Measurements from ENCODE around the gene SLIT3.

Gene SLIT3

DNA sequence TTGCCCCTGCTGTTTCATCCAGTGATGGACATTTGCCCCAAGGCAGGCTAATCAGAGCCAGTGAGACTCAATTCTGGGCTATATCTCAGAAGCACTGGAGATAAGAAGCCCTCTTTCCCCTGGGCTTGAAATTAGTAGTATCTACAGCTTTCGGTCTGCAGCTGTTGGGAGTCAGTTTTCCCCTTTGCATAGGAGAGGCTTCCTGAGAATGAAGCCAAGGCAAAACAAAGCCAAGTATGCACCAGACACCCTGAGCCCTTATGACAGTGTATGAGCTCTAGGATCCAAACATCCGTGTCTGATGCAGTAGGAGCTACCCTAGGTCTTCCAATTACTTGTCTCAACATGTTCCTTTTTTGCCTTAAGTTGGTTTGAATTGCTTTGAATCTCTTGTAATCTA, 642.5 kb downstream of the SLIT3 start:
- H3K27me3 ChIP-seq (ENCODE audit: insufficient read depth, low read length, poor library complexity, severe bottlenecking) = no peaks in the 10 kb centered on the region
- TF ChIP-seq, protein P1, sequence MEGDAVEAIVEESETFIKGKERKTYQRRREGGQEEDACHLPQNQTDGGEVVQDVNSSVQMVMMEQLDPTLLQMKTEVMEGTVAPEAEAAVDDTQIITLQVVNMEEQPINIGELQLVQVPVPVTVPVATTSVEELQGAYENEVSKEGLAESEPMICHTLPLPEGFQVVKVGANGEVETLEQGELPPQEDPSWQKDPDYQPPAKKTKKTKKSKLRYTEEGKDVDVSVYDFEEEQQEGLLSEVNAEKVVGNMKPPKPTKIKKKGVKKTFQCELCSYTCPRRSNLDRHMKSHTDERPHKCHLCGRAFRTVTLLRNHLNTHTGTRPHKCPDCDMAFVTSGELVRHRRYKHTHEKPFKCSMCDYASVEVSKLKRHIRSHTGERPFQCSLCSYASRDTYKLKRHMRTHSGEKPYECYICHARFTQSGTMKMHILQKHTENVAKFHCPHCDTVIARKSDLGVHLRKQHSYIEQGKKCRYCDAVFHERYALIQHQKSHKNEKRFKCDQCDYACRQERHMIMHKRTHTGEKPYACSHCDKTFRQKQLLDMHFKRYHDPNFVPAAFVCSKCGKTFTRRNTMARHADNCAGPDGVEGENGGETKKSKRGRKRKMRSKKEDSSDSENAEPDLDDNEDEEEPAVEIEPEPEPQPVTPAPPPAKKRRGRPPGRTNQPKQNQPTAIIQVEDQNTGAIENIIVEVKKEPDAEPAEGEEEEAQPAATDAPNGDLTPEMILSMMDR (conservative IDR thresholded peaks at IDR 0.05; ENCODE audit: low read length) = no peak
- no peak for TF ChIP-seq EZH2phosphoT487 (IDR thresholded peaks at IDR 0.05; ENCODE audit: borderline replicate concordance)

GRCh38 chr5:168656633-168657032, 644.3 kb downstream of the SLIT3 start:
- TF ChIP-seq, protein P1 (conservative IDR thresholded peaks at IDR 0.05; ENCODE audit: low read length) = no peak
- no peak for TF ChIP-seq EZH2phosphoT487 (IDR thresholded peaks at IDR 0.05; ENCODE audit: borderline replicate concordance)
- no peaks in the 10 kb centered on the region for H3K79me2 ChIP-seq (ENCODE audit: insufficient read depth, low read length)
- H3K9me2 ChIP-seq (replicated peaks; ENCODE audit: low read depth, low read length) = no peaks in the 10 kb centered on the region
- no peak overlapping the region for H3K4me3 ChIP-seq (ENCODE audit: low read length, poor library complexity, severe bottlenecking)
- H2AFZ ChIP-seq (ENCODE audit: low read length) = no peak overlapping the region
- no peaks in the 10 kb centered on the region for H3F3A ChIP-seq (ENCODE audit: low read depth)
- H3K9me3 ChIP-seq (ENCODE audit: insufficient read depth, low read depth, low read length) = no peaks in the 10 kb centered on the region
- H3K4me2 ChIP-seq (ENCODE audit: low read depth, low read length, poor library complexity, severe bottlenecking) = no peak overlapping the region
- no peaks in the 10 kb centered on the region for H3K27me3 ChIP-seq (ENCODE audit: insufficient read depth, low read length, poor library complexity, severe bottlenecking)
- H4K20me1 ChIP-seq (ENCODE audit: insufficient read depth, low read length, poor library complexity, severe bottlenecking) = no peaks in the 10 kb centered on the region
- H3K9ac ChIP-seq (ENCODE audit: low read depth, low read length, poor library complexity, severe bottlenecking) = no peak overlapping the region
- no peaks in the 10 kb centered on the region for H3K4me1 ChIP-seq (ENCODE audit: insufficient read depth, low read length, poor library complexity, severe bottlenecking)
- no peaks in the 10 kb centered on the region for H3K36me3 ChIP-seq (ENCODE audit: insufficient read depth, low read length)

More for the DNA sequence above, 642.5 kb downstream of the SLIT3 start:
- no peaks in the 10 kb centered on the region for H3K79me2 ChIP-seq (ENCODE audit: insufficient read depth, low read length)
- H3K9ac ChIP-seq (ENCODE audit: low read depth, low read length, poor library complexity, severe bottlenecking) = no peak overlapping the region
- H3K4me3 ChIP-seq (ENCODE audit: low read length, poor library complexity, severe bottlenecking) = no peak overlapping the region
- H3K9me2 ChIP-seq (replicated peaks; ENCODE audit: low read depth, low read length) = no peaks in the 10 kb centered on the region
- no peaks in the 10 kb centered on the region for H3K9me3 ChIP-seq (ENCODE audit: insufficient read depth, low read depth, low read length)
- H3F3A ChIP-seq (ENCODE audit: low read depth) = no peaks in the 10 kb centered on the region
- no peak overlapping the region for H2AFZ ChIP-seq (ENCODE audit: low read length)
- no peak overlapping the region for H3K4me2 ChIP-seq (ENCODE audit: low read depth, low read length, poor library complexity, severe bottlenecking)
- no peaks in the 10 kb centered on the region for H3K36me3 ChIP-seq (ENCODE audit: insufficient read depth, low read length)
- no peaks in the 10 kb centered on the region for H3K4me1 ChIP-seq (ENCODE audit: insufficient read depth, low read length, poor library complexity, severe bottlenecking)
- H4K20me1 ChIP-seq (ENCODE audit: insufficient read depth, low read length, poor library complexity, severe bottlenecking) = no peaks in the 10 kb centered on the region

GRCh38 chr5:168655316-168655715, 645.6 kb downstream of the SLIT3 start:
- no peak overlapping the region for H2AFZ ChIP-seq (ENCODE audit: low read length)
- no peaks in the 10 kb centered on the region for H3K79me2 ChIP-seq (ENCODE audit: insufficient read depth, low read length)
- H3F3A ChIP-seq (ENCODE audit: low read depth) = no peaks in the 10 kb centered on the region
- no peaks in the 10 kb centered on the region for H3K9me3 ChIP-seq (ENCODE audit: insufficient read depth, low read depth, low read length)
- H3K9me2 ChIP-seq (replicated peaks; ENCODE audit: low read depth, low read length) = no peaks in the 10 kb centered on the region
- H3K36me3 ChIP-seq (ENCODE audit: insufficient read depth, low read length) = no peaks in the 10 kb centered on the region
- H3K9ac ChIP-seq (ENCODE audit: low read depth, low read length, poor library complexity, severe bottlenecking) = no peak overlapping the region
- TF ChIP-seq, protein P1 (conservative IDR thresholded peaks at IDR 0.05; ENCODE audit: low read length) = no peak
- no peak for TF ChIP-seq EZH2phosphoT487 (IDR thresholded peaks at IDR 0.05; ENCODE audit: borderline replicate concordance)
- no peaks in the 10 kb centered on the region for H4K20me1 ChIP-seq (ENCODE audit: insufficient read depth, low read length, poor library complexity, severe bottlenecking)
- H3K4me1 ChIP-seq (ENCODE audit: insufficient read depth, low read length, poor library complexity, severe bottlenecking) = no peaks in the 10 kb centered on the region
- no peak overlapping the region for H3K4me2 ChIP-seq (ENCODE audit: low read depth, low read length, poor library complexity, severe bottlenecking)
- H3K4me3 ChIP-seq (ENCODE audit: low read length, poor library complexity, severe bottlenecking) = no peak overlapping the region
- no peaks in the 10 kb centered on the region for H3K27me3 ChIP-seq (ENCODE audit: insufficient read depth, low read length, poor library complexity, severe bottlenecking)

Measured in Loucy (cell line).